ENCODE results near the gene ABCB9.

DNA sequence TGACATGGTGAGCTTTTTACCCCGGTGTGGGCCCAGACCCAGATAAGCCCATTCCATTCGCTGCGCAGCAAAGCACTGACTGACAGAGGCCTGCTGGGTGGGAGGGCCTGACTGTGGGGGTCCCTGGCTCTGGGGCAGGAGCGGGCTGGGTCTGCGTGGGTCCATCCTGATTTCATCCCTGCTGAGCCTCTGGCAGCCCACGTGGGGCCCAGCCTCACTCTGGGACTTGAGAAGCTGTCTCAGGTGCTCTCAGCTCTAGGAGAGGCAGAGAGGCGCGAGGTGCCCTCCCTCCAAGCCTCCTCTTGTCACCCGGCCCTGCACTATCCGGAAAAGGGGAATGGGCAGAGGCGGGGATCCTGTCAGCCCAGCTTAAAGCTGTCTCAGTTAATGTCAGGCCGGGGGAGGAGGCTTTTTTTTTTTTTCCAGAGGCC, 927 bp downstream of the ABCB9 start:
- TF ChIP-seq CTCF (IDR thresholded peaks at IDR 0.05) (no peak), POLR2A (IDR thresholded peaks at IDR 0.05) (no peak)

All from prostate gland (tissue), 2 donors.